Left ventricle myocardium inferior (tissue), 1 donor: ENCODE measurements around the gene ZFP91. TPM values are rescaled to one million over a fixed set of nuclear protein-coding genes. Genes with fewer than 3 reads are reported as not detected.
A peak's percentile ranks its signal among the peaks of the same experiment; 100 is the strongest.

Experiments
- DNase-seq: peaks from one replicate; pipeline ENCODE4 v3.0.0-alpha.2; 2020
- H3K27ac ChIP-seq: fragments of 200-600 bp; replicated peaks from 2 replicates; pipeline ENCODE4 v1.8.0; 2021
- H3K27me3 ChIP-seq: fragments of 200-600 bp; 2 replicates; pipeline ENCODE4 v1.8.0; 2021; ENCODE audit warnings: low read depth
- H3K36me3 ChIP-seq: fragments of 200-600 bp; 2 replicates; pipeline ENCODE4 v1.8.0; 2021
- H3K4me1 ChIP-seq: fragments of 200-600 bp; 2 replicates; pipeline ENCODE4 v1.8.0; 2021
- H3K4me3 ChIP-seq: fragments of 200-600 bp; 2 replicates; pipeline ENCODE4 v1.8.0; 2021; ENCODE audit warnings: mild to moderate bottlenecking, moderate library complexity
- H3K9me3 ChIP-seq: fragments of 200-600 bp; replicated peaks from 2 replicates; pipeline ENCODE4 v1.8.0; 2021
- CTCF ChIP-seq: fragments of 200-600 bp; IDR thresholded peaks from 2 replicates; pipeline ENCODE4 v1.8.0; 2021; ENCODE audit warnings: antibody characterized with exemption, mild to moderate bottlenecking, borderline replicate concordance
- intact Hi-C: fragments of 100-400 bp; cut with micrococcal nuclease; formaldehyde crosslinking; loops from one replicate; pipeline ENCODE4 v1.11.0; 2022
- total RNA-seq: library from RNA; stranded (reverse); fragmentation: NEBNext Ultra II Directional; extraction: Animal tissue kit (Norgen Biotek cat#: 25700); gene quantifications from one replicate; pipeline ENCODE4 v1.2.1, GENCODE V29; 2021
- donor health status: DM: no; HTN: yes; CAD: no; lungs with severe emphysema.

ZFP91 gene
- total RNA-seq, 1 donor from 2014 or later: 60.5 TPM

DNA sequence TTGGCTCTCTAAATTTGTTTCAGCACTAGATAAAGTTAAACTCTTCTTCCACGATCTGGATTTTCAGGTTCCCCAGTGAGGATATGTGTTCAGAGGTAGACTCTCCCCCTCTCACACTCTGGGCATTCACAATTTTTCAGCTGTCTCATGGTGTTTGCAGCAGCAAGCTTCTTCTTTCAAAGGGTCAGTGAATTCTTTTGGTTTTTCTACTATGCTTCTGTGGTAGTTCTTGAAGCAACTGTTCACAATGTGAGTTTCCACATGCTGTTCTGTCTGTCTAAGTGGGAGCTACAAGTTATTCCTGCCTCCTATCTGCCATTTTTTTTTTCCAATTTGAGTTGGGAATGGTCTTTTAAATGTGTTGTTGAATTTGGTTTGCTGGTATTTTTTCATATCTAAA, 69.0 kb downstream of the ZFP91 start:
- Histone ChIP-seq H3K4me3 (no peak overlapping the region), H3K27me3 (no peaks in the 10 kb centered on the region), H3K4me1 (peaks cover 21% of the 10 kb centered on the region), H3K9me3 (peaks cover 6% of the 10 kb centered on the region), H3K27ac (no peak overlapping the region), H3K36me3 (no peaks in the 10 kb centered on the region)
- intact Hi-C loops: no loop called here
- no peak for TF ChIP-seq CTCF
- DNase-seq: no peak

DNA sequence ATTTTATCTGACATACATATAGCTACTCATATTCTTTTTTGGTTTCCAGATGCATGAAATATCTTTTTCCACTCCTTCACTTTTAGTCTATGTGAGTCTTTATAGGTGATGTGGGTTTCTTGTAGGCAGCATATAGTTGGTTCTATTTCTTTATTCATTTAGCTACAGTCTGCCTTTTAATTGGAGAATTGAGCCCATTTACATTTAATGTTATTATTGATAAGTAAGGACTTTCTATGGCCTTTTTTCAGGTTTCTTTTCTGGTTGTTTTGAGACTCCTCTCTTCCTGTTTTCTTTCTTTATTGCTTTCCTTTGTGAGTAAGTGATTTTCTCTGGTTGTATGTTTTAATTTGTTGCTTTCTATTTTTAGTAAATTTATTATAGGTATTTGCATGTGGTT, 70.8 kb downstream of the ZFP91 start:
- no peak for TF ChIP-seq CTCF
- no peaks in the 10 kb centered on the region for H3K36me3 ChIP-seq
- peaks cover 27% of the 10 kb centered on the region for H3K4me1 ChIP-seq
- intact Hi-C loops: no loop called here
- no peak overlapping the region for H3K27ac ChIP-seq
- peaks cover 6% of the 10 kb centered on the region for H3K9me3 ChIP-seq
- DNase-seq: no peak
- H3K27me3 ChIP-seq: no peaks in the 10 kb centered on the region
- no peak overlapping the region for H3K4me3 ChIP-seq

DNA sequence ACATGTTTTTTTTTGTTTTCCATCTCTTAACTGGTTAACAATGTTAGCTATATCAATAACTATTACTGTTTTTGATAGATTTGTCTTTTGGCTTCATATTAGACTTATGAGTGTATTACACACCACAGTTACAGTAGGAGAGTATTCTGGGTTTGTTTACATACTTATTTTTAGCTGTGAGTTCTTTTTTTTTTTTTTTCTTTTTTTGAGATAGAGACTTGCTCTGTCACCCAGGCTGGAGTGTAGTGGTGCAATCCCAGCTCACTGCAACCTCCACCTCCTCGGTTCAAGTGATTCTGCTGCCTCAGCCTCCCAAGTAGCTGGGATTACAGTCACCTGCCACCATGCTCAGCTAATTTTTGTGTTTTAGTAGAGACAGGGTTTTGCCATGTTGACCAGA, 71.6 kb downstream of the ZFP91 start:
- no peak for TF ChIP-seq CTCF
- H3K4me3 ChIP-seq: no peak overlapping the region
- no peak for DNase-seq
- H3K27me3 ChIP-seq: no peaks in the 10 kb centered on the region
- H3K4me1 ChIP-seq: peaks cover 27% of the 10 kb centered on the region
- H3K36me3 ChIP-seq: no peaks in the 10 kb centered on the region
- H3K27ac ChIP-seq: no peak overlapping the region
- H3K9me3 ChIP-seq: peaks cover 6% of the 10 kb centered on the region
- intact Hi-C loops: no loop called here

- Histone ChIP-seq H3K36me3 (no peaks in the 10 kb centered on the region), H3K4me3 (no peak overlapping the region), H3K27me3 (peaks cover 3% of the 10 kb centered on the region), H3K27ac (peak overlapping the region; percentile 33), H3K4me1 (peaks cover 27% of the 10 kb centered on the region), H3K9me3 (no peaks in the 10 kb centered on the region)
- intact Hi-C loops: no loop called here
- no peak for DNase-seq
- no peak for TF ChIP-seq CTCF
Observed at GRCh38 chr11:58652726-58653280, 73.9 kb downstream of the ZFP91 start.

GRCh38 chr11:58654079-58654907, 75.4 kb downstream of the ZFP91 start:
- Histone ChIP-seq H3K4me3 (no peak overlapping the region), H3K27ac (no peak overlapping the region), H3K9me3 (no peaks in the 10 kb centered on the region), H3K4me1 (peaks cover 27% of the 10 kb centered on the region), H3K27me3 (peaks cover 3% of the 10 kb centered on the region), H3K36me3 (no peaks in the 10 kb centered on the region)
- DNase-seq: peak; percentile 72
- intact Hi-C loops: no loop called here
- TF ChIP-seq CTCF: peak; percentile 93
